ENCODE measurements around the gene EFNB1.

Gene EFNB1

DNA sequence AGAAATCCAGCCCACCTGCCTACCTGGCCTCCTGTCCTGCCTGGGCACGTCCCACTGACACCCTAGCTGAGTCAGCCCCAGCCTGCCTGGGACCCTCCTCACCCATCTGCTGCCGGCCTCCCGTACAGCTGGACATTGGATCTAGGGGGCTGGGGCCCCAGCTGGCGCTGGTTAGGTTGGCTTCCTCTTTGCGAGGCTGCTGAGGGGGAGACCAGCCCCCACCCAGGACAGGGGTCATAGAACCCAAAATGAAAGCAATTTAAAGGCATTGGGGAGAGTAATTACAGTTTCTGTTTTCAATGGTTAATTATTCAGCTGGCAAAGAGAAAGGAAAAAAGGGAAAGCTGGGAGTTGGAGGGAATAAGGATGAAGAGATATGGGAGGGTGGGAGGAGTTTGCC is 15.8 kb downstream of the EFNB1 start:
- no peak for DNase-seq

DNA sequence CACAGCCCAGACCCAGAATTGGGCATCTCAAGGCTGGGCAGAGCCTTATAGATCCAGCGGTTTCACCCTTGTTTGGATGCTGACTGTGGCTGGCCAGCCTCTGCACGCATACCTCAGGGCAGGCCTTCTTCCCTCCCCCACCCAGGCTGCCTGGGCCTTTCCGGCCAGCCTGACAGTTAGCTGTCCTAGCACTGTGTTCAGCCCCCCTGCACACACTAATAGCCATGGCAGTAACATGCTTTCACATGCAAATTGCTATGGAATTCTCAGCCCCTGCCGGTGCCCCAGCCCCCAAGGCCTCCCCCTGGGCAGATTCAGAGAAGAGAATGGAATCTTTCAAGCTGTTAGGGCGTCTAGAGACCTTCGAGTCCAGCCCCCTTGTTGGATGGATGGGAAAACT is 17.7 kb downstream of the EFNB1 start:
- no peak for DNase-seq

DNA sequence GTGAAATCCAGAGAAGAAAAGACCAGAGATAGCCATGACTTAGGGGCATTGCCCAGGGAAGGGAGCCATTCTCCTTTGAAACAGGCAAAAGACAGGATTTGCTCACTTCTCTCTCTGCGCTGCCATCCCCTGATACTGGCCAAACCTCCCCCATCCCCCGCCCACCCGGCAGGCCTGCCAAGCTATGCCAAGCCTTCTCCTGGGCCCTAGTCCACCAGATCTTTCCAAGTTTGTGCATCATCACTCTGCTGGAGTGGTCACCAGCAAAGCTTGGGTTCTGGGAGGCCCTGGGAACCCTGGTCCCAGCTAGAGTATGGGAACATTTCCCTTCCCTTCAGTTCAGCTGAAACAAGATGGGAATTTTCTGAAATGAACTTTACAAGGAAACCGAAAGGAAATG is 18.4 kb downstream of the EFNB1 start:
- no peak for DNase-seq

DNA sequence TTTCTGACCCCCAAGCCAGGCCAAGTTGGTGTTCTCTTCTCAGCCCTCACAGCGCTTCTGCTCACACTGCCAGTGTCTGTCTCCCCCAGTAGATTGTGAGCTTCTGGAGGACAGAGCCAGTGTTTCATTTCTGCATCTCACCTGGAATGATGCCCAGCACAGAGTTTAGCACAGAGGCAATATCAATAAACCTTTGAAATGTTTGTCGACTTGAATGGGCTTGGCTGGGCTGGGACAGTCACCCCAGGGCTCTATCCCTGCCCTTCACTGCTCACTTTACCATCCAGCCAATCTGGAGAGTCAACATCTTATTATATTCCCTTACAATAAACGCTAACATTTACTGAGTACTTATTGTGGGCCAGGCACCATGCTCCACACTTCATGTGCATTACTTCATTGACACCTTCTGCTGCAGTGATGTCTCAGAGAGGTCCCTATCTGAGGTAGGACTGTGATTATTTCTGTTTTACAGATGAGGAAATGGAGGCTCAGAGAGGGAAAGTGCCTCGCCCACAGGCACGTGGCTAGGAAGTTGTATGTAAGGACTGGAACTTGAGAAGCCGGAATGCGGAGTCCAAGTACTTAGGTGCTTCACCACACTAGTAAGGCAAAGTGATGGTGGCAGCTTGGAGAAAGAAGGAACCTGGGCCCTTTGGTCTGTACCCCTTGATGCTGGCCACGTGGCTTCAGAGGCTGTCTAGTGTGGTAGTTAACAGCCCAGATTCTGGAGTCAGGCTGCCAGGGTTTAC is 19.5 kb downstream of the EFNB1 start:
- DNase-seq, result no peak

DNA sequence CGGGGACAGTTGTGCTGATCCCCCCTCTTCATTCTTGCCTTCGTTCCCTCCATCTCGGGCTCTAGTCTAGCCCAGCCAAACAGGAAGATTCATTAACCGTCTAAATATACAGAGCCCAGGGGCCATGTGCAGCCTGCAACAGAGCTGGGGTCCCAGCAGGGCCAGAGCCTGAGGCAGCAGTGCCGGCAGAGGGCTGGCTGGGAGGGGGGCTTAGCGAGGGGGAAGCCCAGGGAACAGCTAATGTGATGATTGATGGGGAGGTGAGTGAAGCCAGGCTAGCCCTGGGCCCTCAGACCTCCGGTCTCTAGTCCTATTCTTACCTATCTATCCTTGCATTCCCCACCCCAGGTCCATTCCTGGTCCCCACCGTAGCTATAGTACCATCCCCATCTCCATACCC is 22.3 kb downstream of the EFNB1 start:
- DNase-seq, result no peak

DNA sequence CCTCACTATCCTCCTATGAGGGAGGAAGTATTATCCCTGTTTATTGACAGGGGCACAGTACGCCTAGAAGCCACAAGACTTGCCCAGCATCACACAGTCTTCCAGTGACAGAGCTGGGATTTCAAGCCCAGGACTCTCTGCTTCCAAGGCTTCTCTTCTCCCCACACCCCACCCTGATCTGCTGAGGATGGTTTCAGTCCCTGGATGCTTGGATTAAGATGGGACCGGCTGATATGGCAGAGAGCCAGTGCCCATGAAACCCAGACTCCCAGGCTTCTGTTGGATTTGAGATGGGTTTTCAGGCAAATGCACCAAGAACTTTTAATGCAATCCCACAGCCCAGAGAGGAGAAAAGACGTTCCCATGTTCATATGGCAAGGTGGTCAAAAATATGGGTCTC is 23.2 kb downstream of the EFNB1 start:
- no peak for DNase-seq

DNA sequence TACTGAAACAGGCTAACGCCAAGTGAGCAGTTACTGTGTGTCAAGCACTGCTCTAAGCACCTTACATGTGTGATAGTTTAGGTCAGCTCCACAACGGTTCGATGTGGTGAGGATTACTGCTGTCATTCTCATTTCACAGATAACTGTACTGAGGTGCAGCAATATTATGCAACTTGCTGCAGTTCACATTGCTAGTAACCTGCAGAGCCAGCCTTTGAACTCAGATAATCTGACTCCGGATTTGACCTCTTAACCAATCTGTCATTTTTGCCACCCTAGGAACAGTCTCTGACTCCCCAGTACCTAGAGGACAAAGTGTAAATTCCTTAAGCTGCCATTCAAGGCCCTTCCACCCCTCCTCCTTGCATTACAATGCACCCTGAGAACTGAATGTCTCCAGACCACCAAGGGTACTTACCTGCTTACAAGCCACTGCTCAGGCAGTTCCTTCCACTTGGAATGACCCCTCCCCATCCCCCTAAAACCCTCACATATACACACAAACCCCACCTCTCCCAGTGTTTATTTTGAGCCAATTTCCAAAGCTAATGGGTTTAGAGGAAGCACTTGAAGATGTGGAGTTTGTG is 24.9 kb downstream of the EFNB1 start:
- DNase-seq, result no peak

DNA sequence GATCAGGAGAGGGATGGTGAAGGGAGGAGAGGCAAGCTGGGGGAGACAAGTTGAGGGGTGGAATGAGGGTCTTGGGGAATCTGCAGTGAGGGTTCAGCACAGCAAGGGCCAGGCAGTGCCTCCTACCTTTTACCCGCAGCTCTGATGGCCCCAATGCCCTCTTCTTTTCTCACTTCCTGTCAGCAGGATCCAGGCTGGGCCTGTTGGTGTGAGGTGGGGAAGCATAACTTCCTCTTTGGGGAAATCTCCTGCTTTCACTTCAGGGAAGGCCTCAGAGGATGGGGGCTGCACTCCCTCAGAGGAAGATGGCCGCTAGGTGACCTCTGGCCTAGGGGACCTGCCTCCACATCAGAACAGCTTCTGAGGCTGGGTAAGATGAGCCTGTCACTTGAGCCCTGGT is 36.5 kb downstream of the EFNB1 start:
- no peak for DNase-seq

DNA sequence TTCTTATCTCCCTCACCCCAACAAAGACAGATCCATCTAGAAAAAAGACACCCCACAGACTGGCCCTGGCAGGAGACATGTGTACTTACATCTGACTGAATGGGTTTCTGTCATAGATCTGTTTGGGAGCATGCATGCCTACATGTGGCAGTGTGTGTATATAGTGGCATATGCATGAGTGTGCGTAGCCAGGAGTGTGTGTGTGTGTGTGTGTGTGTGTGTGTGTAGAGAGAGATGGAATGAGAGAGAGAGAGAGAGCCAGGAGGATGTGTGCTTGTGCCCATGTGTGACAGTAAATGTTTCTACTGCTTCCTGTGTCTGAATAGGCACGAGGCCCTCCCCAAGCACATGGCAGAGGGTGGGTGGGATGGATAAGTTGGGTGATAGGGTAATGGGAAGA is 37.1 kb downstream of the EFNB1 start:
- no peak for DNase-seq

DNA sequence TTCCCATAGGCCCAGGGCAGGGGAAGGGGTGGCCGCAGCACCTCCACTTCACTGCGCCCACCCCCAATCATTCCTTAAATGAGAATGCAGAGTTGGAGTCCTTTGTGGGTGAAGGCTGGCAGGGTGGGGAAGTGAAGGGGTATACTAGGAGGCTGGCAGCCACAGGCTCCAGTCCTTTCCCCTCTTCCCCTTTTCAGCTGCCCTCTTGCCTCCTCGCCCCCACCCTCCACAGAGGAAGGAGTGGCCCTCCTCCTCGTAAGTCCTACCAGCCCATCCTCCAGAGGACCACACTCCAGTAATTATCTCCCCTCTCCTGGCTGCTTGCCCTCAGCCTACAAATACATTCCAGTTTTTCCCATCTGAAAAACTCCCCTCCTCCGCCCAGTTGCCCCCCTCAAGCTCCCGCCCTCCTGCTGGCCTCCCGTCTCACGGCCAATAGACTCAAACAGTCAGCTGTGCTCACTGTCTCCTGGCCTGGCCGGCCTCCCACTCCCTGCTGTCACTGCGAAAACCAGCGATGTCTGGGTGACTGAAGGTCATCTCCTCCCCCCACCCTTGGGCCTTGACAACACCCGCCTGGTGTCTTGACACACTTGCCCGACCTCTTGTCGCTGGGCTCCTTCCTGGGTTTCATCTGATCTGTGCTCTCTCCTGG is 38.8 kb downstream of the EFNB1 start:
- DNase-seq, result no peak

DNA sequence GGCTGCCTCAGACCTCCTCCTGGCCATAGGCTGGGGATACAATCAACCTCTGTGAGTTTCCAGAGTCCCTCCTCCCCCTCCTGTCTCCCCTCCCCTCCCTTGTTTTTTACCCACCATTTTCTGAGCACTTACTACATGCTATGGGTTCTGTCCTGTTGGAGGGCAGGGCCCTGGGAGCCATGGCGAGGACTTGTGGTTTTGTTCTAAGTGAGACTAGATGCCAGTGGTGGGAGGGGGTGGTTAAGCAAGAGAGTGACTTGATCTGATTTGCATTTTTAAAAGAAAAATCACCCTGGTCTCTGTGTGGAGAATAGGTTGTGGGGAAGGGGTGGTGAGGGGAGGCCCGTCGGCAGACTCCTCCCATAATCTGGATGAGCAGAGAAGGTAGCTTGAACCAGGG is 39.5 kb downstream of the EFNB1 start:
- DNase-seq, result no peak

DNA sequence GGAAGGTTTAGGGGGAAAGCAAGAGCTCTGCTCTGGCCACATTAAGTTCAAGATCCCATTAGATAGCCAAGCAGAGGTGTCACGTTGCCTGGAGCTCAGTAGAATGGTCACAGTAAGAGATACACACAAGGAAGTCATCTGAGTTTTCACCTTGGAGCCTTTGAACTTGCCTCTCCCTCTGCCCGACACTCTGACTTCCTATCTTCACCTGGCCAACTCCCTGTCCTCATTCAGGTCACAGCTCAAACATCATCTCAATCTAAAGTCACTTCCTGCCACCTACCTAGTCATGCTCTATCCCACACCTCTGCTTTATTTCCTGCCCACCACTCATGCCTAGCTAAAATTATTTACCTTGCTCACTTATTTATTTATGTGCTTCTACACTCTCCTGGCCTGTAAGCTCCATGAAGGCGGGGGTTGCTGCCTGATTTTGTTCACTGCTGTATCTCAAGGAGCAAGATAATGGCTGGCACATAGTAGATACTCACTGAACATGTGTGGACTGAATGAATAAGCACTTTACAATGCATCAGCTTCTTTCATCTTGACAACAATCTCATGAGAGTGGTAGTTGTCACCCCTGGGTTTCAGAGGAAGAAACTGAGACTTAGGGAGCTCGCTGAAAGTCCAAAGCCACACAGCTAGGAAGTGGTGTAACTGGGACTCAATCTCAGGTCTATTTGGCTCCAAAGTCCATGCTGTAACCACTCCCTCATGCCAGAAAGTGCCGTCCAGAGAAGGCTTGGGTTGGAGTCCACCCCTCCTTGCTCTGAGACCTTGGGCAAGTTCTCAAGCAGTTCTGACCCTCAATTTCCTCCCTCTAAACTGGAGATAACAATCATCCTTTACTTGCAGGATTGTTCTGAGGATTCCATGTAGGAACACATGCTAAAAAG is 40.3 kb downstream of the EFNB1 start:
- DNase-seq, result no peak

DNA sequence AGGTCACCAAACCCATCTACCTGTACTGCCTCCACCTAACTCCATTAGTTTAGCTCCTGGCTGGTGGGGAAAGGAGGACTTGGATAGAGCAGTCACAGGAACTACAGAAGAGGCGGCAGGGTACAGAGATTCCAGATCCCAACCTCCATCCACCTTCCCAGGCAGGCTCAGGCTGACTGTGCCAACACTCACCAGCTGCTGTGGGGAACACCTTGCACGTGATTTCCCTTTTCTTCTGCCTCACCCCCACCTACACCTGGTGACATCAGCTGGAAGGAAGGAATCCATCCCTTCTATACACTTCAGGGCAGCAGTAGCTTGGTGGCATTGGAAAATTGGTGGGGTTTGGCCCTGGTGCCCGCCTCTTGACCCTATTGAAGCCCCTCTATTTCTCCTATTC is 41.5 kb downstream of the EFNB1 start:
- DNase-seq, result no peak

DNA sequence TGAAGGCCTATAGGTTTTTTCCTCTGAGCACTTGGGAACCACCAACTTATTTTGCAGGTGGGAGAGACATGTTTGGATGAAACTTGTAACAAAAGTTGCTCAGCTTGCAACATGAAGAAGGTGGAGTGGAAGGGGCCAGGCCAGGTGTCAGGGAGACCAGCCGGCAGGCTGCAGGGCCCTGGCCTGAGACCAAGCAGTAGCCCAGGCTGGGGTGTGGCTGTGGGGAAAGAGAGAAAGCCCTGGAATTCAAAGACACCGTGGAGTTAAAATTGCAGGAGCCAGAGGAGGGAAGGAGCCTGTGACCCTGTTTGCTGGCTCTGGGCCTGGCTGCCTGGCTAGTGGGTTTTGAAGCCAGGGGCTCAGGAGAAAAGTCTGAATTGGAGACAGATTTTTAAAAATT is 43.4 kb downstream of the EFNB1 start:
- DNase-seq, result no peak

DNA sequence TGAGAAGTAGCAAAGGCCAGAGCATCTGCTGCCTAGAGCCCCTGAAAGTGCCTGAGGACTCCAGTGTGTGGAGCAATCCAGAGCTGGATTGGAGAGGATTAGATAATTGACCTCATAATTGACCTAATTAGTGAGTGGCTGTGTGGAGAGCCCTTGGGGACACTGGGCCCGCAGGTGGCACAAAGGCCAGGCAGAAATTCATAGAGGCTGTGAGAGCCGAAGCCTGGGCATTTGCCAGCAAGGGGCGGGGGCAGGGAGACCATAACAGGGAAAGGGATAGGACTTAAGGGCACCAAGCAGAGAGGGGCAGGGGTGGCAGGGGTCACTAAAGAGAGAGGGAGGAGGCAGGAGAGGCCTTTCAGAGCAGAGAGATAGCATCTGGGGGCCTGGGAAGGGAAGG is 45.3 kb downstream of the EFNB1 start:
- no peak for DNase-seq

DNA sequence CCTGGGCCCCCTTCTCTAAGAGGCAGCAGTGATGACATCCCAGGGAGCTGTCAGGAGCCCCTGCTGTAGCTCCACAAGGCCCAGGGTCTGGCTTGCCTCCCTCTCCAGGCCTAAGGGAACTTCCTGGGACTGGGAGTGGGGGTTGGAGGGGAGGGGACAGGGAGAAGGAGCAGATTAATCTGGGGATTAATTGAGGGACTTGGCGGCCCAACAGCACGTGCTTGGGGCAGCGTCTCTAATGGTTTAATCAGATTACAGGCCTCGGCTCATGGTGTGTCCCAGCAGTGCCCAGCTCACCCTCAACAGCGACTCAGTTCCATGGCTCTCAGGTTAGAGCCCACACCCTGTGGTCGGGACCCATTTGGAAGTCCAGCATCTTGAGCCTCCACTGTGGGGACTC is 47.9 kb downstream of the EFNB1 start:
- no peak for DNase-seq

DNA sequence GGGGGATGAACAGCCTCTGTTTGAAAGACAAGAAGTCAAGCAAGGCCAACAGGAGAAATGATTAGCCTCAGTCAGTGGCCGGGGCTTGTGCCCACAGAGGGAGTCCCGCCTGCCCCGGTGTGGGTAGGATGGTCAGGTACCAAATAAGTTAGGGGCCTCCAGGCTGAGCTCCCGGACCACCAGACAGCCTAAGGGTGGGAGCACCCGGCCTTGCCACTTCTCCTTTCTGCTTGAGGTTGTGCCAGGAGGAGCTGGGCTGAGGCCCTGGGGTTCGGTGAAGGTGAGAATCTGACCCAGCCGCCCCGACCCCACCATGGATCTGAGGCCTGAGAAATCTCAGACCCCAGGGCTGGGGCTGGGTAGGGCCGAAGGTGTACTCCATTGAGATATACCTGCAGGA is 48.8 kb downstream of the EFNB1 start:
- DNase-seq, result no peak

DNA sequence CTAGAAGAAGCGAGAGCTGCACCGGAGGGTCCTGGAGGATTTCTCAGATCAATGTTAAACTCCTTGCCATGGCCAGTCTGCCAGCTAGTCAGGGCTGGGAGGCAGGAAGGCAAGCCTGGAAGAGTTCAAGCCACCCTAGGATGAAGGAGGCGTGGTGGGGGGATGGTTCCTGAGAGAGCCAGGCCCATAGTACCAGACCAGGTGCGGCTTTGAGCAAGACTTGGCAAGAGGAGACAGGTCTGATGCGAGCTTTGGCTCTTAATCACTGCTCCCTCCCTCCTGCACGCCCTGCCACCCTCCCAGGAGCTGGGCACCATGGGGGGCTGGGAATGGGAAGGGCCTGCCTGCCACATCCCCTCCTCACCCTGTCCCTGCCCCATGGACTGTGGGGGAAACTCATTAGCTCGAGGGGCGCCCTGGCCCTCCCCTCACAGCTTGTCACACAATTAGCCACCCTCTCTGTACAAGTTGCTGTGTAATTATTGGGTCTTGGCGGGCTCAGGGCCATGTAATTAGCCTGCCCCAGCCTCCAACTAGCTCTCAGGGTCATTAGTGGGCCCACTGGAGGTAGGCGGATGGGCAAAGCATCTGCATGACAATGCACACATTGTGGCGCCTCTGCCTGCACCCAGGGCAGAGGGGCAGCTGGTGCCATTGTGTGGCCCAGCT is 50.3 kb downstream of the EFNB1 start:
- no peak for DNase-seq

DNA sequence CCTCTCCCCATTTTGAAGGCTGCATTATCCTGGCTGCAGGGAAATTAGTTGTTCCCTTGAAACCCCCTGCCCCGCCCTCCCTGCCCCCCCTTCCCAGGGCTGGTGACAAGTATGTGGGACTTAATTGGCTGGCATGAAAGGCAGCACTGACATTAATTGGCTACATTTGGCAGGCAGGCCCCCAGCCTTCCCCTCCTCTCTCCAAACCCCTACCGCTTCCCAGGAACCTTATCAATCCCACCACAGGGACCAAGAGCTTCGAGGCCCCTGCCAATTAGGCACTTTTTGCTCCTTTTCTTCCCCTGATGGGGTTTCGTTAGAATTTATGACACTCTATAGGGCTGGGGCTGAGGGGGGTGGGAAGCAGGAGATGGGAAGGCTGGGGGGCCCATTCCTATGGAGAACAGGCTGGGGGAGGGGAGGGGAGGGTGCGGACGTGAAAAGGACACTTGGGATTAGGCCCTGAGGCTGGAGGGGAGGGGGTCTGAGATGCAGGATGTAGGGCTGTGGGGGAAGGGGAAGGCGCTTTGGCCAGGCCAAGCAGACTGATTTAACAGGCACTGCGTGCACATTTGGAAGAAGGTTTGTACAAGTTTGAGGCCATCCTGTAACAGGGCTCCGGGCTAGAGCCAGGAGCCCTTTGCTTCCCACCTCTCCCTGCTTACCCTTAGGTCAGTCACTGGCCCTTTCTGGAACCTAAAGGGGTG is 52.2 kb downstream of the EFNB1 start:
- DNase-seq, result no peak

DNA sequence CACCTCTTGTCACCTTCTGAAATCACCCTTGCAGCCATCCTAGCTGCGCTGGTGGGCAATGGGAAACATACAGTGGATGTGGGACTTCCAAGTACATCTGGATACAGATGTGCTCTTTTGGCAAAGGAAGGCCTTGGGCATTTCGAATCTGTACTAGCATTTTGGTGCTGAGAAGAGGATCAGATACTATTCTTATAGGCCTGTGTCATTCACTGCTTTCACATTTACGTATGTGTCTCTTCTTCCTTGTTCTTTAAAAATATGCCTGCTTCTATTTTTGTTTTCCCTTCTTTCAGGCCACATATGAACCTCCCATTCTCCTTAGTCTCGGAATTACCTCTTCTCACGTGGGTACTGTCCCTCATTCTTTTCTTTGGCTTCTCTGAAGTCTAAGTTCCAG is 53.1 kb downstream of the EFNB1 start:
- DNase-seq, result no peak

DNA sequence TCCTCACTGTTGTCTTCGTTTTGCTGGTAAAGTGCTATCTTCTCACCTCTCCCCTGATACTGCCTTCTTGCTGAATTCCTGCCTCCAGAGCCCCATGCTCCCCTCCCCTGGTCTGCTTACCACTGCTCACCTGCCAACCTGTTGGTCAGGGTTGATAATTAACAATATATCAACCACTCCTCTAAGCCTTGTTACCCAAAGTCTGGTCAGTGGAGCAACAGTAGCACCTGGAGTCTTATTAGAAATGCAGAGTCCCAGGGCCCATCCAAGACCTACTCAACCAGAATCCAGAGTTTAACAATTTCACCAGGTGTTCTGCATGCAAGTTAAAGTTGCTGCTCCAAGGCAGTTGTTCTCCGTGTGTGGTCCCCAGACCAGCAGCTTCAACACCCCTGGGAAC is 55.0 kb downstream of the EFNB1 start:
- no peak for DNase-seq

DNA sequence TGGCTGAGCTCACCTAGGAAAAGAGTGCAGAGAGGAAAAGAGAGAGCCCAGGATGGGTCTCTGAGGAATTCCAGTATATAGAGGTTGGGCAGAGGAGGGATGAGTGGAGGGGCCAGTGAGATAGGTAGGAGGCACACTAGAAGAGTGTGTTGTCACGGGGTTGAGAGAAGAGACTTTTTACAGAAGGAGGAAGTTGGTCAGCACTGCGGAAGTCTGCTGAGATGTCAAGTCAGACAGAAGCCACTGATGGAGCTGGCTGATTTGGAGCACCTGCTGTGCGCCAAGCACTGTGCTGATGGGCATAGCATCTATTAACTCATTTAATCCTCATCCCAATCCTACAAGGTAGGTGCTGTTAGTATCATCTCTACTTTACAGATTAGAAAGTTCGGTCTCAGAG is 60.4 kb downstream of the EFNB1 start:
- DNase-seq, result no peak

Measured in NCI-H774 (cell line).